ENCODE results near the gene TST. TPM values are rescaled to one million over a fixed set of nuclear protein-coding genes. Genes with fewer than 3 reads are reported as not detected.

TST gene
- total RNA-seq = 48.1 TPM
- long read RNA-seq, transcript TST-202 (2 exons, 1,797 nt) = major isoform, 13 of 25 reads
- long read RNA-seq, transcript TST-201 (3 exons, 1,211 nt) = minor isoform, 5 of 25 reads
- long read RNA-seq, partial matches to known transcripts = 3 of 25 reads
- long read RNA-seq, other reads (novel, unspliced or antisense) = 4 of 25 reads

DNA sequence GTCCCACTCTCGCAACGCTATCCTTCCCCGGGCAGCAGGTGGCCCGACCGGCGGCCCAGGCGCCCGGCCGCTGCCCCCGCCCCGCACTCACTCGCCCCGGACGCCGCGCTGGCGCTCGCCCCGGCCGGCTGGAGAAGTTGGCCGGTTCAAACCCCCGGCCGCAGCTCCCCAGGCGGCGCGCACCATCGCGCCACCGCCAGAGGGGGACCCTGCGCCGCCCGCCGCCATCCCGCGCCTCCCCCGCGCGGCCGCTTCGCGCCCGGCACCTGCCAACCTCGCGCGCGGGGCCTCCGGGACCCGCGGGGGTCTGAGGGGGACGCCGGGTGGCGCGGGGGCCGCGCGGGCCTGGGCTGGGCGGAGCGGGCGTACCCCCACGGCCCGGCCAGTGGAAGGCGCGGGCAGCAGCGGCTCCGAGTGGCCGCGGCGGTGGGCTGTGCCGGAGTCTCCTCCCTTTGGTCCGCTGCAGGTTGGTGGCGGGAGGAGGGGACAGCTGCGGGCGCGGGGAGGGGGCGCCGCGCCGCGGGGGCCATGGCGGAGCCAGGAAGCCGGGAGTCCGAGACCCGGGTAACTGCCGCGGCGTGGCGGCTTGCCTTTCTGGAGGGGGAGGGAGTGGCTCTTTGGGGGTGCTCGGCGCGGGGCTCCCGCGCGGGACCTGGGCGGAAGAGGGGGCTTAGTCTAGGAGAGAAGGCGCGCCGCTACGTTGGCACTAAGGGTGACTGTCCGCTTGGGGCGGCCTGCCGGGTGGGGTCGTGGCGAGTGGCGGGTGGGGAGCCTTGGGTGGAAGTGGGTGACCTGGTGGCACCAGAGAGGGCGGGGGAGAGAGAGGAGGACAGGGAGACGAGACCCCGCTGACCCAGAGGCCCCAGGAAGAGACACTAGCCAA, at the start of gene TST, which contains the start of gene MPST:
Gene TST (minus strand): TSS at position 139 of the 883 bp plus-strand sequence. CDS start 715 bp downstream, outside the sequence.
Gene MPST (plus strand): TSS at position 434 of the 883 bp plus-strand sequence. CDS start 95 bp downstream, at position 529.
- Histone ChIP-seq H3K27me3 (no peaks in the 10 kb centered on the region), H3K4me3 (peak within 1 kb of the TSS; percentile 92), H3K9me3 (no peaks in the 10 kb centered on the region), H3K27ac (peak within 1 kb of the TSS; percentile 90), H3K36me3 (peaks cover 12% of the 10 kb centered on the region), H3K4me1 (peaks cover 56% of the 10 kb centered on the region)
- intact Hi-C loops (cut with DNase I) = no loop called here
- peak; percentile 85 for ATAC-seq
- peak; percentile 93 for DNase-seq
- TF ChIP-seq, protein P1, sequence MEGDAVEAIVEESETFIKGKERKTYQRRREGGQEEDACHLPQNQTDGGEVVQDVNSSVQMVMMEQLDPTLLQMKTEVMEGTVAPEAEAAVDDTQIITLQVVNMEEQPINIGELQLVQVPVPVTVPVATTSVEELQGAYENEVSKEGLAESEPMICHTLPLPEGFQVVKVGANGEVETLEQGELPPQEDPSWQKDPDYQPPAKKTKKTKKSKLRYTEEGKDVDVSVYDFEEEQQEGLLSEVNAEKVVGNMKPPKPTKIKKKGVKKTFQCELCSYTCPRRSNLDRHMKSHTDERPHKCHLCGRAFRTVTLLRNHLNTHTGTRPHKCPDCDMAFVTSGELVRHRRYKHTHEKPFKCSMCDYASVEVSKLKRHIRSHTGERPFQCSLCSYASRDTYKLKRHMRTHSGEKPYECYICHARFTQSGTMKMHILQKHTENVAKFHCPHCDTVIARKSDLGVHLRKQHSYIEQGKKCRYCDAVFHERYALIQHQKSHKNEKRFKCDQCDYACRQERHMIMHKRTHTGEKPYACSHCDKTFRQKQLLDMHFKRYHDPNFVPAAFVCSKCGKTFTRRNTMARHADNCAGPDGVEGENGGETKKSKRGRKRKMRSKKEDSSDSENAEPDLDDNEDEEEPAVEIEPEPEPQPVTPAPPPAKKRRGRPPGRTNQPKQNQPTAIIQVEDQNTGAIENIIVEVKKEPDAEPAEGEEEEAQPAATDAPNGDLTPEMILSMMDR (IDR thresholded peaks at IDR 0.05) = no peak

DNA sequence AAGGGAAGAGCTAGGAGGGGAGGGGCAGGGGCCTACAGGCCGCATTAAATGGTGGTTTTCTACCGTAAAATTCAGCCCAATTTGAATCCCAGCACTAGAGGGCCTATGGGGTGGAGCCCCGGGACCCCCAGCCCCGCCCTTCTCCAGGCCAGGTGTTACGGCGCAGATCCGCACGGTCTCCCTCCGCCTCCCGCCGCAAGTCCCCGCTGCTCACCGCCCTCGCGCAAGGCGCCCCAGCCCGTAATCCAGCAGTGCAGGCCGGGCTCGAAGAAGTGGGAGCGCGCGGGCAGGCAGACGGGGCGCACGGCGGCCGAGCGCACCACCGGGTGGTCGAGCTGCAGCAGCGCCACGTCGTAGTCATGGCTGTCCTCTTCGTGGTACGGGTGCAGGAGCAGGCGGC, 49.6 kb upstream of the TST start:
- peaks cover 27% of the 10 kb centered on the region for H3K27me3 ChIP-seq
- intact Hi-C loops (cut with DNase I) = no loop called here

DNA sequence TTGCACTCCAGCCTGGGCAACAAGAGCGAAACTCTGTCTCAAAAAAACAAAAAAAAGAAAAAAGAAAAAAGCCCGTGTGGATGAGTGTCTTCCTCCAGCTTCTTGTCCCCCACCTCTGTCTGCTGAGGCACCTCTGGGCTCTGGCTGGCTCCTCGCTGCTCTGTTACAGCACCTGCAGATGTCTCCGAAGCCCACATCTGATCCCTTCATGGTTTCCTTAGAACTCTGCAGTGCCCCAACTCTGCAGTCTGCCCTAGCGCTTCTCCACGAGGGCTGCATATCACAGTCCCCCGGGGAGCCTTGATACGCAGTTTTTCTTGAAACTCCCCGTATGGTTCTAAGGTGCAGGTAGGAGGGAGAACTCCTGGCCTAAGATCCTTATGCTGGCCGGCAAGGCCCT, 48.2 kb upstream of the TST start:
- ATAC-seq (no peak), DNase-seq (no peak)
- Histone ChIP-seq H3K27me3 (peaks cover 24% of the 10 kb centered on the region), H3K4me1 (no peaks in the 10 kb centered on the region), H3K36me3 (no peaks in the 10 kb centered on the region), H3K27ac (no peak overlapping the region), H3K9me3 (no peaks in the 10 kb centered on the region), H3K4me3 (no peak overlapping the region)
- intact Hi-C loops (cut with DNase I) = no loop called here
- TF ChIP-seq, protein P1 (IDR thresholded peaks at IDR 0.05) = no peak

More for the DNA sequence above, 49.6 kb upstream of the TST start:
- H3K9me3 ChIP-seq = no peaks in the 10 kb centered on the region
- TF ChIP-seq, protein P1 (IDR thresholded peaks at IDR 0.05) = no peak
- no peak overlapping the region for H3K4me3 ChIP-seq
- no peak overlapping the region for H3K27ac ChIP-seq
- H3K4me1 ChIP-seq = no peaks in the 10 kb centered on the region
- no peak for ATAC-seq
- DNase-seq = no peak
- no peaks in the 10 kb centered on the region for H3K36me3 ChIP-seq

DNA sequence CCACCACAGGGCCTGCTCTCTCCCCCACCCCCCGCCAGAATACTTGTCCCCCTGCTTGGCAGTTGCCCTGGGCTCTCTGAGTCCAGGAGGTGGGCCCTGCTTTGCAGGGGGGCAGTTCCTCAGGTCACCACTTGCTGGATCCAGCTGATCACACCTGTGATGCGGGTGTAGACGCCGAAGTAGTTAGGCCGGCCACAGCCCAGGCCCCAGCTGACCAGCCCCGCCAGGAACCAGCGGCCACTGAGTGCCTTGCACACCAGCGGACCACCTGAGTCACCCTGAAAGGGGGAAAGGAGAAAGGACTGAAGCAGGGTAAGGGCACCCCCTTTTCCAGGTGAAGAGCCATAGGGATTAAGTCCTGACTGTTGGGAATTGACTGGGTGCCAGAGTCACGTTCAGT, 46.7 kb upstream of the TST start:
- TF ChIP-seq, protein P1 (IDR thresholded peaks at IDR 0.05) = no peak
- DNase-seq = no peak
- Histone ChIP-seq H3K9me3 (no peaks in the 10 kb centered on the region), H3K36me3 (no peaks in the 10 kb centered on the region), H3K4me3 (no peak overlapping the region), H3K4me1 (no peaks in the 10 kb centered on the region), H3K27me3 (peaks cover 24% of the 10 kb centered on the region), H3K27ac (no peak overlapping the region)
- intact Hi-C loops (cut with DNase I) = no loop called here
- no peak for ATAC-seq

DNA sequence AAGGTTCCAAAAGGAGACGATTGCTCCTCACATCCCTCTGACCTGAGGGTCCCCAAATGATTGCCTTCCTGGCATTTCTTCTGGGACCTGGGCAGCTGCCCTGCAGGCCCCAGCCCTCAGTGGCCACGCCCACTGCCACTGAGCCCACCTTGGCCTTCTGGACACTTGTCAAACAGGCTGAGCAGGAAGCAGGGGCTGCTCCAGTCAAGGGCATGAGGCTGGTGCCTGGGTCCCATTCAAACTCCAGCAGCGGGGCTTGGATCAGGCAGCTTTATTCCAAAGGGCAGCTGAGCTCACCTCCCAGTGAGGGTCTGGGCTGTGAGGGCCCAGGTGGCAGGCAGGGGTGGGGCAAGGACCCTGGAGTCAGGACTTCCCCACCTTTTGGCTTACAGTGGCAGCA, 45.9 kb upstream of the TST start:
- intact Hi-C loops (cut with DNase I) = no loop called here
- TF ChIP-seq, protein P1 (IDR thresholded peaks at IDR 0.05) = no peak
- ATAC-seq (no peak), DNase-seq (no peak)
- Histone ChIP-seq H3K4me3 (no peak overlapping the region), H3K4me1 (no peaks in the 10 kb centered on the region), H3K27me3 (peaks cover 19% of the 10 kb centered on the region), H3K36me3 (no peaks in the 10 kb centered on the region), H3K9me3 (no peaks in the 10 kb centered on the region), H3K27ac (no peak overlapping the region)
